BLaER1 (cell line): Measurements from ENCODE around the gene ASIC3.

Experiments used
- H3K27ac ChIP-seq: shearing (Covaris generic); formaldehyde crosslinking; 2 replicates; pipeline ENCODE4 v1.8.1; 2022
- H3K27me3 ChIP-seq: shearing (Covaris generic); formaldehyde crosslinking; 2 replicates; pipeline ENCODE4 v1.8.1; 2022
- H3K36me3 ChIP-seq: shearing (Covaris generic); formaldehyde crosslinking; 2 replicates; pipeline ENCODE4 v1.8.1; 2022
- H3K4me1 ChIP-seq: shearing (Covaris generic); formaldehyde crosslinking; 2 replicates; pipeline ENCODE4 v1.8.1; 2022
- H3K4me2 ChIP-seq: shearing (Covaris generic); formaldehyde crosslinking; 2 replicates; pipeline ENCODE4 v1.8.1; 2022
- H3K4me3 ChIP-seq: shearing (Covaris generic); formaldehyde crosslinking; 2 replicates; pipeline ENCODE4 v1.8.1; 2022
- H3K9ac ChIP-seq: shearing (Covaris generic); formaldehyde crosslinking; 2 replicates; pipeline ENCODE4 v1.8.1; 2022
- H3K9me3 ChIP-seq: shearing (Covaris generic); formaldehyde crosslinking; 2 replicates; pipeline ENCODE4 v1.8.1; 2022
- H4K20me1 ChIP-seq: shearing (Covaris generic); formaldehyde crosslinking; 2 replicates; pipeline ENCODE4 v1.8.1; 2022
- Cebpa-rat ChIP-seq: shearing (Covaris generic); IDR thresholded peaks from 2 replicates; pipeline ENCODE4 v1.8.1; 2022

The ASIC3 gene

DNA sequence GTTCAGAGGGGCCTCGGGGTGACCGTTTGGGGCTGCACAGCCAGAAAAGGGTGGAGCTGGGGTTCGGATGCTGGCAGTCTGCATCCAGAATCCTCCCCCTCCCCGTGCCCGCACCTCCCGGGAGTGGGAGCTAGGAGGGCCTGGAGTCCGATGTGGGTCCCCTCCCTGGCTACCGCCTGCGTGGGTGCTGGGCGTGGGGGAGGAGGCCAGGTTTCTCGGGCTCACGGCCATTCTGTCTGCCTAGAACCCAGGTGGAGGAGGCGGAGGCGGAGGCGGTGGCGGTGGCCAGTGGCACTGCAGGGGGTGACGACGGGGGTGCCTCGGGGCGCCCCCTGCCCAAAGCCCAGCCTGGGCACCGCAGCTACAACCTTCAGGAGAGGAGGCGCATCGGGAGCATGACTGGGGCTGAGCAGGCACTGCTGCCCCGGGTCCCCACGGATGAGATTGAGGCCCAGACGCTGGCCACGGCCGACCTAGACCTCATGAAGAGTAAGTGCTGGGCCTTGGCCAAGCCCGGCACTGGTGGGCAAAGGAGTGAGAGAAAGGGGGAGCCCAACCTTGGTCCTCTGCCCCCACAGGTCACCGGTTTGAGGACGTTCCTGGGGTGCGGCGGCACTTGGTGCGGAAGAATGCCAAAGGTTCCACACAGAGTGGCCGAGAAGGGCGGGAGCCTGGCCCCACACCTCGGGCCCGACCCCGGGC, 18.1 kb downstream of the ASIC3 start:
- no peak overlapping the region for H3K9ac ChIP-seq

DNA sequence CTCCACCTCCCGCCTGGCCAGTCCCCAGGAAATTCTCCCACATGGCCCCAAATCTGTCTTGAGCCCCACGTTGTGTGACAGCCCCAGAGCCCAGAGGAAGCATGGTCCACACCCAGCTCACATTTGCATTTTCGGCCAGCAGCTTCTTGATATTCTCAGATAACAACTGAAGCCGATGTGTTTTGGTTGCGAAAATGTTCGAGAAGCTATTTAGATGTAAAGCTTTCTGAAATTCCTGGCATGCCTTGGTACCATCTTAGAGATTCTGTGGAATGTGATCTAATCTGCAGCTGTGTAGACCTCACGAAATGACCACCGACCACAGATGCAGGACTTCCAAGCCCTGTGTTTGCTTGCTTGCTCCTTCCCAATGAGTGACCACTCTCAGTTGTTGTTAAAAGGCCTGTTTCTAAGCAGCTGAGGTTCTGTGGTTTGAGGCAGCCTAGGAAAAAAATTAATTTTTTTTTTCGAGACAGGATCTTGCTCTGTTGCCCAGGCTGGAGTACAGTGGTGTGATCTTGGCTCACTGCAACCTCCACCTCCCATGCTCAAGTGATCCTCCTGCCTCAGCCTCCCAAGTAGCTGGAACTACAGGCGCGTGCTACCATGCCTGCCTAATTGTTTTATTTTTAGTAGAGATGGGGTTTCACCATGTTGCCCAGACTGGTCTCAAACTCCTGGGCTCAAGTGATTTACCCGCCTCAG, 19.9 kb downstream of the ASIC3 start:
- peaks cover 100% of the 10 kb centered on the region for H3K36me3 ChIP-seq
- H3K4me3 ChIP-seq = no peak overlapping the region
- no peaks in the 10 kb centered on the region for H3K9me3 ChIP-seq
- TF ChIP-seq Cebpa-rat = no peak
- H3K27me3 ChIP-seq = no peaks in the 10 kb centered on the region
- H3K4me2 ChIP-seq = no peak overlapping the region
- no peak overlapping the region for H3K27ac ChIP-seq
- H4K20me1 ChIP-seq = peaks cover 41% of the 10 kb centered on the region
- H3K4me1 ChIP-seq = no peaks in the 10 kb centered on the region
- H3K9ac ChIP-seq = no peak overlapping the region

More for the DNA sequence above, 18.1 kb downstream of the ASIC3 start:
- TF ChIP-seq Cebpa-rat = no peak
- Histone ChIP-seq H3K9me3 (no peaks in the 10 kb centered on the region), H3K4me3 (no peak overlapping the region), H3K27me3 (no peaks in the 10 kb centered on the region), H3K4me2 (no peak overlapping the region), H3K36me3 (peaks cover 95% of the 10 kb centered on the region), H3K4me1 (peaks cover 10% of the 10 kb centered on the region), H4K20me1 (peaks cover 56% of the 10 kb centered on the region), H3K27ac (no peak overlapping the region)

DNA sequence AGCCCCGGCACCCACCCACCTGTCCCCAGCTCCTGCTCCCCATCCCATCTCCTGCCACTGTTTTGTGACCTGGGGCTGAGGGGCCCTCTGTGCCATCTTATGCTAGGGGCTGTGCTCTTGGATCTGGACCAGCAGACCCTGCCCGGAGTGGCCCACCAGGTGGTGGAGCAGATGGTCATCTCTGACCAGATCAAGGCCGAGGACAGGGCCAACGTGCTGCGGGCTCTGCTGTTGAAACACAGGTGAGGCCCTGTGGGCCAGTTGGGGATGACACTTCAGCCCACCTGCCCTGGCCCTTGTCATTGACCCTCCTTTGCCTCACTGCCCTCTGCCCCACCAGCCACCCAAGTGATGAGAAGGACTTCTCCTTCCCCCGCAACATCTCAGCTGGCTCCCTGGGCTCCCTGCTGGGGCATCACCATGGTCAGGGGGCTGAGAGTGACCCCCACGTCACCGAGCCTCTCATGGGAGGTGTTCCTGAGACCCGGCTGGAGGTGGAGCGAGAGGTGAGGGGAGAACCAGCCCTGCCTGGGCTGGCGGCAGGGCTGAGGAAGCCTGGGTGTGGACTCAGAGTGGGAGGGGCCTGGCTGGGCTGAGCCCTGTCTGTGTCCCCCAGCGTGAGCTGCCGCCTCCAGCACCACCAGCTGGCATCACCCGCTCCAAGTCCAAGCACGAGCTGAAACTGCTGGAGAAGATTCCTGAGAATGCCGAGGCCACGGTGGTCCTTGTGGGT, 21.7 kb downstream of the ASIC3 start:
- H3K4me2 ChIP-seq = no peak overlapping the region
- no peaks in the 10 kb centered on the region for H3K4me1 ChIP-seq
- H3K27ac ChIP-seq = no peak overlapping the region
- H4K20me1 ChIP-seq = peaks cover 42% of the 10 kb centered on the region
- H3K4me3 ChIP-seq = no peak overlapping the region
- H3K27me3 ChIP-seq = no peaks in the 10 kb centered on the region
- H3K36me3 ChIP-seq = peaks cover 100% of the 10 kb centered on the region
- TF ChIP-seq Cebpa-rat = no peak
- H3K9ac ChIP-seq = no peak overlapping the region
- no peaks in the 10 kb centered on the region for H3K9me3 ChIP-seq

DNA sequence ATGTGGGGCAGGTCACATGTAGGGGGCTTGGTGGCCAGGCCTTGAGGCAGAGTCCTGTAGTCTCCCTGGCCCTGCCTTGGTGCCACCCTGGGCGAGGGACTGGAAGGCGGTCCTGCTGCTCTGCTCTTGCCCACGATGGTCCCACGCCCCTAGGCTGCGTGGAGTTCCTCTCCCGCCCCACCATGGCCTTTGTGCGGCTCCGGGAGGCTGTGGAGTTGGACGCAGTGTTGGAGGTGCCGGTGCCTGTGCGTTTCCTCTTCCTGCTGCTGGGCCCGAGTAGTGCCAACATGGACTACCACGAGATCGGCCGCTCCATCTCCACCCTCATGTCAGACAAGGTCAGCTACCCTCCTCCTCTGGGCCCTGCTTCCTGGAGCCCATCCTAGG, 22.2 kb downstream of the ASIC3 start:
- no peak for TF ChIP-seq Cebpa-rat
- peaks cover 100% of the 10 kb centered on the region for H3K36me3 ChIP-seq
- peaks cover 42% of the 10 kb centered on the region for H4K20me1 ChIP-seq
- no peaks in the 10 kb centered on the region for H3K4me1 ChIP-seq
- no peak overlapping the region for H3K4me2 ChIP-seq
- no peak overlapping the region for H3K9ac ChIP-seq
- H3K9me3 ChIP-seq = no peaks in the 10 kb centered on the region
- H3K4me3 ChIP-seq = no peak overlapping the region
- H3K27ac ChIP-seq = no peak overlapping the region
- no peaks in the 10 kb centered on the region for H3K27me3 ChIP-seq

DNA sequence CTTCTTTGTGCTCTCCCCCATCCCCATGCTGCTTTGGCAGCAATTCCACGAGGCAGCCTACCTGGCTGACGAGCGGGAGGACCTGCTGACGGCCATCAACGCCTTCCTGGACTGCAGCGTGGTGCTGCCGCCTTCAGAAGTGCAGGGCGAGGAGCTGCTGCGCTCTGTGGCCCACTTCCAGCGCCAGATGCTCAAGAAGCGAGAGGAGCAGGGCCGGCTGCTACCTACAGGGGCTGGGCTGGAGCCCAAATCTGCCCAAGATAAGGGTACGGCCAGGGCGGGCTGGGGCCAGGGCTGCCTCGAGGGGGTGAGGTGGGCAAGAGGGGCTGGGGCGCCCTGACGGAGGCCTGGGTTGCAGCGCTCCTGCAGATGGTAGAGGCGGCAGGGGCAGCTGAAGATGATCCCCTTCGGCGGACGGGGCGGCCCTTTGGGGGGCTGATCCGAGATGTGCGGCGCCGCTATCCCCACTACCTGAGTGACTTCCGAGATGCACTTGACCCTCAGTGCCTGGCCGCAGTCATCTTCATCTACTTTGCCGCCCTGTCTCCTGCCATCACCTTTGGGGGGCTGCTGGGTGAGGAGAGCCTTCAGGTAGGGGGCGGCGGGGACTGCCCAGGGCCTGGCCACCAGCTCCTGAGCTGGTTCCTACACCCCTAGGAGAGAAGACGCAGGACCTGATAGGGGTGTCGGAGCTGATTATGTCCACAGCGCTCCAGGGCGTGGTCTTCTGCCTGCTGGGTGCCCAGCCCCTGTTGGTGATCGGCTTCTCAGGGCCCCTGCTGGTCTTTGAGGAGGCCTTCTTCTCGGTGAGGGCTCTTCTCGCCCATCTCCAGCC, 22.9 kb downstream of the ASIC3 start:
- H3K4me3 ChIP-seq = no peak overlapping the region
- peaks cover 39% of the 10 kb centered on the region for H4K20me1 ChIP-seq
- H3K9ac ChIP-seq = no peak overlapping the region
- peaks cover 100% of the 10 kb centered on the region for H3K36me3 ChIP-seq
- H3K9me3 ChIP-seq = no peaks in the 10 kb centered on the region
- H3K4me2 ChIP-seq = no peak overlapping the region
- TF ChIP-seq Cebpa-rat = no peak
- no peak overlapping the region for H3K27ac ChIP-seq
- no peaks in the 10 kb centered on the region for H3K4me1 ChIP-seq
- no peaks in the 10 kb centered on the region for H3K27me3 ChIP-seq

DNA sequence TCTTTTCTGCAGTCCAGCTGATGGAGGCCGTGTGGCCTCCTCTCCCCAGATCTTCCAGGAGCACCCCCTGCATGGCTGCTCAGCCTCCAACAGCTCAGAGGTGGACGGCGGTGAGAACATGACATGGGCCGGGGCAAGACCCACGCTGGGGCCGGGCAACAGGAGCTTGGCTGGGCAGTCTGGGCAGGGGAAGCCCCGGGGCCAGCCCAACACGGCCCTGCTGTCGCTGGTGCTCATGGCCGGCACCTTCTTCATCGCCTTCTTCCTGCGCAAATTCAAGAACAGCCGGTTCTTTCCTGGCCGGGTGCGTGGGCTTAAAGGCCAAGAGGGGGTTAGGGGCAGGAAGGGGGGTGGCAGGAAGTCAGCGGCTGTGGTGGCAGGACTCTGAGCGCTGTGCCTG, 25.7 kb downstream of the ASIC3 start:
- H4K20me1 ChIP-seq = peaks cover 53% of the 10 kb centered on the region
- H3K36me3 ChIP-seq = peaks cover 89% of the 10 kb centered on the region

DNA sequence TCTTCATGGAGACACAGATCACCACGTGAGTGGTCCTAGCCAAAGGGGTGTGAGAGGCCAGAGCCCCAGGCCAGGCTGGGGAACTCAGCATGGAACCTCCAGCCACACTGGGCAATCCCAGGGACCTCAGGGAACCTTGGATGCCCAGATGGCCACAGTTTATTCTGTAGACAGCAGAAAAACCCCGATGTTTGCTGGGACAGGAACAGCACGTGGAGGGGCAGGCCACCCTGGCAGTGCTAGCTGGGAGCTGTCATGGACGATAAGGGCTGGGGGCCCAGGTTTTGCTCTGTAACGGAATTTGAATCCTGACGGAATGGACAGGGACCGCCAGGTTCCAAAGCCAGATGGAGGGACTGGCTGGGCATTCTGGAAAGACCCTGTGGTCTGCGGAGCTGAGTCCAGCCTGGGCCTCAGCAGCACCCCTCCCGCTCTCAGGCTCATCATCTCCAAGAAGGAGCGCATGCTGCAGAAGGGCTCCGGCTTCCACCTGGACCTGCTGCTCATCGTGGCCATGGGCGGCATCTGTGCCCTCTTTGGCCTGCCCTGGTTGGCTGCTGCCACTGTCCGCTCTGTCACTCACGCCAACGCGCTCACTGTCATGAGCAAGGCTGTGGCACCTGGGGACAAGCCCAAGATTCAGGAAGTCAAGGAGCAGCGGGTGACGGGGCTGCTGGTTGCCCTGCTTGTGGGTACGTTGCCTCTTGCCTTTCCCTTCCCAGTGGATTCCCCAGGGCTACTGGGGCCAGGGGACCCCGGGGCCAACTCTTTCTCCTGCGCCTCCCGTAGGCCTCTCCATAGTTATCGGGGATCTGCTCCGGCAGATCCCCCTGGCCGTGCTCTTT, 26.7 kb downstream of the ASIC3 start:
- no peak for TF ChIP-seq Cebpa-rat
- H4K20me1 ChIP-seq = peaks cover 63% of the 10 kb centered on the region
- H3K27me3 ChIP-seq = no peaks in the 10 kb centered on the region
- no peak overlapping the region for H3K4me2 ChIP-seq
- no peak overlapping the region for H3K9ac ChIP-seq
- no peak overlapping the region for H3K27ac ChIP-seq
- H3K4me1 ChIP-seq = peaks cover 32% of the 10 kb centered on the region
- H3K4me3 ChIP-seq = no peak overlapping the region
- no peaks in the 10 kb centered on the region for H3K9me3 ChIP-seq
- peaks cover 79% of the 10 kb centered on the region for H3K36me3 ChIP-seq

More for the DNA sequence above, 25.7 kb downstream of the ASIC3 start:
- H3K27me3 ChIP-seq = no peaks in the 10 kb centered on the region
- H3K4me1 ChIP-seq = peaks cover 21% of the 10 kb centered on the region
- H3K4me2 ChIP-seq = no peak overlapping the region
- H3K4me3 ChIP-seq = no peak overlapping the region
- H3K9me3 ChIP-seq = no peaks in the 10 kb centered on the region
- H3K27ac ChIP-seq = no peak overlapping the region
- 0 out of 2 replicates have a peak overlapping the region, but pooled peaks have one; percentile 6 for H3K9ac ChIP-seq
- no peak for TF ChIP-seq Cebpa-rat

DNA sequence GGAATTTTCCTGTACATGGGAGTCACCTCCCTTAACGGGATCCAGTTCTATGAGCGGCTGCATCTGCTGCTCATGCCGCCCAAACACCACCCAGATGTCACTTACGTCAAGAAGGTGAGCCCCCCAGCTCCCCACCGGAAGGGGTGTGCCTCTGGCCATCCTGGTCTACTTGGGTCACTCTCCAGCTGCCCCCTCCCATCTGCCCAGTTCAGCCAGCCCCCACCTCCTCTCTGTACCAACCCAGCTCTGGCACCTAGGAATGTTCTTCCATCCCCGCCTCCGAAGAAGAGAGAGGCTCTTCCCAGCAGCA, 27.3 kb downstream of the ASIC3 start:
- no peak for TF ChIP-seq Cebpa-rat
- no peaks in the 10 kb centered on the region for H3K9me3 ChIP-seq
- H3K36me3 ChIP-seq = peaks cover 73% of the 10 kb centered on the region
- peaks cover 65% of the 10 kb centered on the region for H4K20me1 ChIP-seq
- H3K27ac ChIP-seq = no peak overlapping the region
- no peak overlapping the region for H3K4me2 ChIP-seq
- H3K4me1 ChIP-seq = peaks cover 32% of the 10 kb centered on the region
- no peak overlapping the region for H3K9ac ChIP-seq
- H3K4me3 ChIP-seq = no peak overlapping the region
- no peaks in the 10 kb centered on the region for H3K27me3 ChIP-seq

DNA sequence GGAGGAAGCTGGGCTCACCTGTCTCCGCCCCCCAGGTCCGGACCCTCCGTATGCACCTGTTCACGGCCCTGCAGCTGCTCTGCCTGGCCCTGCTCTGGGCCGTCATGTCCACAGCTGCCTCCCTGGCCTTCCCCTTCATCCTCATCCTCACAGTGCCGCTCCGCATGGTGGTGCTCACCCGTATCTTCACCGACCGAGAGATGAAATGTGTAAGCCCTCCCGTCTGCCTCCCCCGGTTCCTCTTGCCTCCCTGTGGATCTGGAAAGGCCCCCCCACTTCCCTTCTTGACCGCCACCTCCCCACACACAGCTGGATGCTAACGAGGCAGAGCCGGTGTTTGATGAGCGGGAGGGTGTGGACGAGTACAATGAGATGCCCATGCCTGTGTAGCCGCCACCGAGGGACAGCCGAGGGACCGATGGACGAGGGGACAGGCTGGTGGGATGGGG, 27.7 kb downstream of the ASIC3 start:
- no peak overlapping the region for H3K4me3 ChIP-seq
- no peak overlapping the region for H3K27ac ChIP-seq

More for the DNA sequence above, 27.7 kb downstream of the ASIC3 start:
- no peak overlapping the region for H3K9ac ChIP-seq
- no peaks in the 10 kb centered on the region for H3K9me3 ChIP-seq
- no peak overlapping the region for H3K4me2 ChIP-seq
- no peak for TF ChIP-seq Cebpa-rat
- H3K36me3 ChIP-seq = peaks cover 69% of the 10 kb centered on the region
- H4K20me1 ChIP-seq = peaks cover 61% of the 10 kb centered on the region
- H3K27me3 ChIP-seq = no peaks in the 10 kb centered on the region
- peaks cover 34% of the 10 kb centered on the region for H3K4me1 ChIP-seq
